K562 (cell line): Measurements from ENCODE around the gene FKBP15. TPM values are rescaled to one million over a fixed set of nuclear protein-coding genes. Genes with fewer than 3 reads are reported as not detected.

Experiments used
- ATF7 ChIP-seq: fragments of 450-650 bp; IDR thresholded peaks from 2 replicates; pipeline ENCODE4 v1.7.1; 2014; ENCODE audit warnings: mild to moderate bottlenecking, moderate library complexity
- FOXO4 ChIP-seq: fragments of 450-650 bp; formaldehyde crosslinking; IDR thresholded peaks from 2 replicates; pipeline ENCODE4 v1.4.0; 2020; ENCODE audit warnings: mild to moderate bottlenecking, moderate library complexity
- GABPA ChIP-seq: fragments of 200-800 bp; sonication (Bioruptor generic); conservative IDR thresholded peaks from 2 replicates; pipeline ENCODE4 v1.6.1; 2016; ENCODE audit warnings: low read depth, missing genetic modification characterization, missing compliant biosample characterization
- MITF ChIP-seq: IDR thresholded peaks from 2 replicates; pipeline ENCODE4 v1.6.1; 2014; ENCODE audit warnings: antibody characterized with exemption
- NCOA2 ChIP-seq, 2 experiments: fragments of 450-650 bp; IDR thresholded peaks; 2 replicates each; pipeline ENCODE4 v1.6.1; 2018; ENCODE audit warnings: mild to moderate bottlenecking in 2 of 2, moderate library complexity in 1 of 2; ENCODE audit not compliant: partially characterized antibody in 2 of 2
- POLR2B ChIP-seq: fragments of 450-650 bp; IDR thresholded peaks from 2 replicates; pipeline ENCODE4 v1.6.1; 2018; ENCODE audit warnings: low read depth; ENCODE audit not compliant: partially characterized antibody
- TRIM28 ChIP-seq: fragments of 450-650 bp; IDR thresholded peaks from 2 replicates; pipeline ENCODE4 v1.6.1; 2017
- ZNF354B ChIP-seq: fragments of 250-450 bp; sonication (Bioruptor Pico); IDR thresholded peaks from 2 replicates; pipeline ENCODE4 v1.4.0; 2020
- ZNF75A ChIP-seq: fragments of 450-650 bp; formaldehyde crosslinking; IDR thresholded peaks from 2 replicates; pipeline ENCODE4 v1.4.0; 2020; ENCODE audit warnings: mild to moderate bottlenecking
- polyA plus RNA-seq, 8 experiments: library from polyadenylated mRNA; depleted of rRNA in 4 of 8; stranded (reverse) in 5 of 8; unstranded in 3 of 8; fragments of >200 nt; fragmentation: Nextera tagmentation in 2 of 8; fragmentation: Illumina TruSeq in 1 of 8; extraction: Ambion mirVana in 2 of 8; extraction: Trizol in 1 of 8; gene quantifications; 2 replicates each; pipeline versions ENCODE4 v1.2.1 to v1.2.3, GENCODE V29; 2011 to 2014; ENCODE audit warnings: inconsistent platforms in 1 of 8, missing spikeins in 1 of 8
- total RNA-seq, 7 experiments: library from RNA; depleted of rRNA in 6 of 7; stranded (reverse); fragments of >200 nt in 6 of 7; fragmentation: Illumina TruSeq in 2 of 7; extraction: Trizol in 2 of 7; gene quantifications; 2 replicates each; pipeline versions ENCODE4 v1.2.1 to v1.2.3, GENCODE V29; 2011 to 2021; ENCODE audit warnings: low replicate concordance in 1 of 7
- TF ChIP-seq, protein P1 (sequence below), 2 experiments: fragments of 450-650 bp; IDR thresholded peaks; 2 replicates each; pipeline ENCODE4 v1.6.1; 2016; ENCODE audit warnings: mild to moderate bottlenecking in 2 of 2, borderline replicate concordance in 1 of 2, low read depth in 1 of 2, moderate library complexity in 1 of 2
- TF ChIP-seq, protein P2 (sequence below): fragments of 250-450 bp; sonication (Bioruptor Pico); IDR thresholded peaks from 2 replicates; pipeline ENCODE4 v1.4.0; 2020; ENCODE audit warnings: mild to moderate bottlenecking, moderate library complexity

FKBP15 gene
- total and polyA plus RNA-seq, 9 of the 15 experiments (the other 6 are each of a cell fraction or from before 2014, with no cell fraction given): 8.7 to 38.0 (median 18.9) TPM

DNA sequence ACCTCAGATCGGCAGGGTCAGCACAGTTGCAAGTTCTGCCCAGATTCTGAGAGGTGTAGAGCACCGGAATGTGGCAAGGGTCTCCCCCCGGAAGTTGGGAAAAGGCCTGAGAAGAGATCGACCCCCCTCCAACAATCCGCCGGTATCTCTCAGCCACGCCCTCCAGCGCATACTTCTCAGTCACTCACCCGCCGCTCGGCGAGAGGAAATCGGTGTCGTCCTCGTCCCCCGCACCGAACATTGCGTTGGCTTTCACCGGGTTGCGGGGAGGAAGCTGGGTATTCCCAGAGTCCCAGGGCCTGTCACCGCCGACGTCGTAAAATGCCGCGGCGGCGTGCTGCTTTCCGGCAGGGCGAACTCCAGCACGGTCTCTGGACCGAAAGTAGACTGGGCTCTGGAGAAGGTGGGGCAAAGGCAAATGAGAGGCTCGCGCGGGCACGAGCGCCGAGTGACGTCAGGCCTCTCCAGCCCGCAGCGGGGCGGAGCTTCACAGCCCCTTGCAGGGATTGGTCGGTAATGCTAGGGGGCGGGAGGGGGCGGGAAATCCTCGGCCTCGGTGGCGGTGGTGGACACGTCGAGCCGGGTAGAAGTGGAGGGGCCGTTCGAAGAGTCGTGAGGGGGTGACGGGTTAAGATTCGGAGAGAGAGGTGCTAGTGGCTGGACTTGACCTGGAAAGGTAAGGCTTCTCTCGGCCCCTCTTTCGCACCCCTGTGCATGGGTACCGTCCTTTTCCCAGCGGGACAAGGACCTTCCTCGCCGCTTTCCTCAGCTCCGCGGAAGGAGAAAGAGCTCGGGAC lies at the start of gene FKBP15, which contains the start of gene SLC31A1 (continued):
- TF ChIP-seq, protein P1, sequence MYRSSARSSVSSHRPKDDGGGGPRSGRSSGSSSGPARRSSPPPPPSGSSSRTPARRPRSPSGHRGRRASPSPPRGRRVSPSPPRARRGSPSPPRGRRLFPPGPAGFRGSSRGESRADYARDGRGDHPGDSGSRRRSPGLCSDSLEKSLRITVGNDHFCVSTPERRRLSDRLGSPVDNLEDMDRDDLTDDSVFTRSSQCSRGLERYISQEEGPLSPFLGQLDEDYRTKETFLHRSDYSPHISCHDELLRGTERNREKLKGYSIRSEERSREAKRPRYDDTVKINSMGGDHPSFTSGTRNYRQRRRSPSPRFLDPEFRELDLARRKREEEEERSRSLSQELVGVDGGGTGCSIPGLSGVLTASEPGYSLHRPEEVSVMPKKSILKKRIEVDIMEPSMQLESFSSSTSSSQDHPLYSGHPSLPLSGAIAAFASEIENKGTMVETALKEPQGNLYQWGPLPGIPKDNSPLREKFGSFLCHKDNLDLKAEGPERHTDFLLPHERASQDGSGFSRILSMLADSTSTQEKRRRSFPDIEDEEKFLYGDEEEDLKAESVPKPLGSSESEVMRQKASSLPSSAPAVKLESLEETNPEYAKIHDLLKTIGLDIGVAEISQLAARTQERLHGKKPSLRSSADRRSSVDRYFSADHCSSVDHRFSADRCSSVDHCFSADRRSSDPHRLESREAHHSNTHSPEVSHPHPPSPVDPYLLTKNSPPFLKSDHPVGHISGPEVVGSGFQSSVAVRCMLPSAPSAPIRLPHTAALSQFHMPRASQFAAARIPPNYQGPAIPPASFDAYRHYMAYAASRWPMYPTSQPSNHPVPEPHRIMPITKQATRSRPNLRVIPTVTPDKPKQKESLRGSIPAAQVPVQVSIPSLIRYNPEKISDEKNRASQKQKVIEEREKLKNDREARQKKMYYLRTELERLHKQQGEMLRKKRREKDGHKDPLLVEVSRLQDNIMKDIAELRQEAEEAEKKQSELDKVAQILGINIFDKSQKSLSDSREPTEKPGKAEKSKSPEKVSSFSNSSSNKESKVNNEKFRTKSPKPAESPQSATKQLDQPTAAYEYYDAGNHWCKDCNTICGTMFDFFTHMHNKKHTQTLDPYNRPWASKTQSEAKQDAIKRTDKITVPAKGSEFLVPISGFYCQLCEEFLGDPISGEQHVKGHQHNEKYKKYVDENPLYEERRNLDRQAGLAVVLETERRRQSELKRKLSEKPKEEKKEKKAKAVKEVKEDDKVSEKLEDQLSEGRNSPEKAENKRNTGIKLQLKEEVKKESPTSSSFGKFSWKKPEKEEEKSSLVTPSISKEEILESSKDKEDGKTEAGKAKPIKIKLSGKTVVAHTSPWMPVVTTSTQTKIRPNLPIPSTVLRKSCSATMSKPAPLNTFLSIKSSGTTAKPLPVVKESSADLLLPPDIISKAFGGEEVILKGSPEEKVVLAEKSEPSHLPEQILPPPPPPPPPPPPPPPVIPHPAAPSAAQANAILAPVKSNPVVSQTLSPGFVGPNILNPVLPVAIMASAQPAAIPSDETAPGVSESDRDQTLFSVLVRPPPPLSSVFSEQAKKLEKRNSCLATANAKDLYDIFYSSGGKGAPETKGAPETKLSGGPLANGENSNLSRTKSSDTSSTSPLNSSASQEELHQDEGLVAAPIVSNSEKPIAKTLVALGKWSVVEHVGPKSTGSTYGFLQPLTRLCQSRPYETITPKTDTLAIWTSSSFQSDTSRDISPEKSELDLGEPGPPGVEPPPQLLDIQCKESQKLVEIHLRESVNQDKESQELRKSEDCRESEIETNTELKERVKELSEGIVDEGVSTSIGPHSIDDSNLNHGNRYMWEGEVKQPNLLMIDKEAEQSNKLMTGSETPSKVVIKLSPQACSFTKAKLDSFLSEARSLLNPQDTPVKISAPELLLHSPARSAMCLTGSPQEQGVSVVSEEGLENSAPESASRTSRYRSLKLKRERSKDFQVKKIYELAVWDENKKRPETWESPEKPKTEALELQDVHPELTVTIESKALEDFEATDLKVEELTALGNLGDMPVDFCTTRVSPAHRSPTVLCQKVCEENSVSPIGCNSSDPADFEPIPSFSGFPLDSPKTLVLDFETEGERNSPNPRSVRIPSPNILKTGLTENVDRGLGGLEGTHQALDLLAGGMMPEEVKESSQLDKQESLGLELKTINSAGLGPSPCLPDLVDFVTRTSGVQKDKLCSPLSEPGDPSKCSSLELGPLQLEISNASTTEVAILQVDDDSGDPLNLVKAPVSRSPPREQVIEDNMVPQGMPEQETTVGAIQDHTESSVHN (IDR thresholded peaks at IDR 0.05; ENCODE audit: borderline replicate concordance in 1 of 2, low read depth in 1 of 2): 0 out of 4 replicates have a peak, but pooled peaks of 1 of the 2 experiments have one; percentile 39
- peak; percentile 87 for TF ChIP-seq POLR2B
- peak; percentile 72 for TF ChIP-seq GABPA (tag)
- TF ChIP-seq MITF: no peak
- TF ChIP-seq ZNF75A (CRISPR knock-in tag): no peak
- no peak; the same call in 1 of the 2 replicates for TF ChIP-seq TRIM28
- TF ChIP-seq FOXO4 (CRISPR knock-in tag): 0 out of 2 replicates have a peak, but pooled peaks have one; percentile 13
- no peak for TF ChIP-seq NCOA2 (IDR thresholded peaks at IDR 0.05; ENCODE audit: partially characterized antibody in 2 of 2)
- TF ChIP-seq, protein P2, sequence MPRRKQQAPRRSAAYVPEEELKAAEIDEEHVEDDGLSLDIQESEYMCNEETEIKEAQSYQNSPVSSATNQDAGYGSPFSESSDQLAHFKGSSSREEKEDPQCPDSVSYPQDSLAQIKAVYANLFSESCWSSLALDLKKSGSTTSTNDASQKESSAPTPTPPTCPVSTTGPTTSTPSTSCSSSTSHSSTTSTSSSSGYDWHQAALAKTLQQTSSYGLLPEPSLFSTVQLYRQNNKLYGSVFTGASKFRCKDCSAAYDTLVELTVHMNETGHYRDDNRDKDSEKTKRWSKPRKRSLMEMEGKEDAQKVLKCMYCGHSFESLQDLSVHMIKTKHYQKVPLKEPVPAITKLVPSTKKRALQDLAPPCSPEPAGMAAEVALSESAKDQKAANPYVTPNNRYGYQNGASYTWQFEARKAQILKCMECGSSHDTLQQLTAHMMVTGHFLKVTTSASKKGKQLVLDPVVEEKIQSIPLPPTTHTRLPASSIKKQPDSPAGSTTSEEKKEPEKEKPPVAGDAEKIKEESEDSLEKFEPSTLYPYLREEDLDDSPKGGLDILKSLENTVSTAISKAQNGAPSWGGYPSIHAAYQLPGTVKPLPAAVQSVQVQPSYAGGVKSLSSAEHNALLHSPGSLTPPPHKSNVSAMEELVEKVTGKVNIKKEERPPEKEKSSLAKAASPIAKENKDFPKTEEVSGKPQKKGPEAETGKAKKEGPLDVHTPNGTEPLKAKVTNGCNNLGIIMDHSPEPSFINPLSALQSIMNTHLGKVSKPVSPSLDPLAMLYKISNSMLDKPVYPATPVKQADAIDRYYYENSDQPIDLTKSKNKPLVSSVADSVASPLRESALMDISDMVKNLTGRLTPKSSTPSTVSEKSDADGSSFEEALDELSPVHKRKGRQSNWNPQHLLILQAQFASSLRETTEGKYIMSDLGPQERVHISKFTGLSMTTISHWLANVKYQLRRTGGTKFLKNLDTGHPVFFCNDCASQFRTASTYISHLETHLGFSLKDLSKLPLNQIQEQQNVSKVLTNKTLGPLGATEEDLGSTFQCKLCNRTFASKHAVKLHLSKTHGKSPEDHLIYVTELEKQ (CRISPR knock-in tag): no peak
- TF ChIP-seq ATF7: peak; percentile 98
- no peak for TF ChIP-seq ZNF354B (CRISPR knock-in tag)
